GM23338 (cell line): Measurements from ENCODE around the gene DHRS4. TPM values are rescaled to one million over a fixed set of nuclear protein-coding genes. Genes with fewer than 3 reads are reported as not detected.
"Not testable (repeated sequence)": the region's sequence is repeated elsewhere in the genome, so short reads cannot be mapped to it uniquely, and the experiment has no call there.

Experiments used
- ATAC-seq: fragments of 200-7000 bp; cut with Tn5 transposase; 3 replicates; pipeline ENCODE4 v1.9.1; 2020
- DNase-seq: peaks from one replicate; pipeline ENCODE4 v3.0.0-alpha.2; 2015; ENCODE audit warnings: low spot score
- H2AFZ ChIP-seq: fragments of 200-600 bp; sonication (generic); 2 replicates; pipeline ENCODE4 v1.8.0; 2016; ENCODE audit warnings: antibody characterized with exemption, mild to moderate bottlenecking, moderate library complexity
- H3F3A ChIP-seq: fragments of 200-600 bp; sonication (generic); replicated peaks from 2 replicates; pipeline ENCODE4 v1.8.0; 2017; ENCODE audit warnings: antibody characterized with exemption, mixed run types, low read depth
- H3K27ac ChIP-seq: fragments of 200-600 bp; sonication (generic); 2 replicates; pipeline ENCODE4 v1.6.1; 2016; ENCODE audit warnings: low read depth
- H3K27me3 ChIP-seq: fragments of 200-600 bp; sonication (generic); 2 replicates; pipeline ENCODE4 v1.8.0; 2016; ENCODE audit warnings: mild to moderate bottlenecking, mixed run types, moderate library complexity; ENCODE audit not compliant: insufficient read depth
- H3K36me3 ChIP-seq: fragments of 200-600 bp; sonication (generic); 2 replicates; pipeline ENCODE4 v1.8.0; 2016; ENCODE audit warnings: mild to moderate bottlenecking; ENCODE audit not compliant: insufficient read depth
- H3K4me1 ChIP-seq: fragments of 200-600 bp; sonication (generic); 2 replicates; pipeline ENCODE4 v1.8.0; 2016; ENCODE audit warnings: mild to moderate bottlenecking, moderate library complexity; ENCODE audit not compliant: insufficient read depth
- H3K4me2 ChIP-seq: fragments of 200-600 bp; sonication (generic); 2 replicates; pipeline ENCODE4 v1.7.1; 2017; ENCODE audit warnings: mixed run types
- H3K4me3 ChIP-seq: fragments of 200-600 bp; sonication (generic); 2 replicates; pipeline ENCODE4 v1.6.1; 2016; ENCODE audit warnings: mixed run types
- H3K79me2 ChIP-seq: fragments of 200-600 bp; sonication (generic); replicated peaks from 2 replicates; pipeline ENCODE4 v1.8.0; 2017; ENCODE audit warnings: mild to moderate bottlenecking; ENCODE audit not compliant: insufficient read depth
- H3K9me2 ChIP-seq: fragments of 200-600 bp; sonication (generic); 2 replicates; pipeline ENCODE4 v1.8.0; 2017; ENCODE audit not compliant: insufficient read depth
- H4K20me1 ChIP-seq: fragments of 200-600 bp; sonication (generic); replicated peaks from 2 replicates; pipeline ENCODE4 v1.8.0; 2017; ENCODE audit warnings: mild to moderate bottlenecking; ENCODE audit not compliant: insufficient read depth
- H3K27ac Mint-ChIP-seq: 2 replicates; pipeline ENCODE4 v1.8.0; 2020; ENCODE audit warnings: inconsistent platforms, mild to moderate bottlenecking, moderate library complexity, mixed read lengths
- H3K27me3 Mint-ChIP-seq: 3 replicates; pipeline ENCODE4 v1.8.0; 2022; ENCODE audit warnings: low read depth, mild to moderate bottlenecking, moderate library complexity, mixed read lengths, inconsistent platforms; ENCODE audit not compliant: insufficient read depth, poor library complexity
- H3K36me3 Mint-ChIP-seq: 3 replicates; pipeline ENCODE4 v1.8.0; 2021; ENCODE audit warnings: low read depth, mild to moderate bottlenecking, inconsistent platforms, moderate library complexity, mixed read lengths
- H3K4me1 Mint-ChIP-seq: 3 replicates; pipeline ENCODE4 v1.8.0; 2020; ENCODE audit warnings: mild to moderate bottlenecking, inconsistent platforms, mixed read lengths
- H3K4me3 Mint-ChIP-seq: 3 replicates; pipeline ENCODE4 v1.8.0; 2021; ENCODE audit warnings: moderate library complexity, mild to moderate bottlenecking, inconsistent platforms, mixed read lengths
- H3K9me3 Mint-ChIP-seq: 3 replicates; pipeline ENCODE4 v1.8.0; 2020; ENCODE audit warnings: moderate library complexity, mild to moderate bottlenecking, inconsistent platforms, mixed read lengths
- CREB1 ChIP-seq: fragments of 250-450 bp; sonication (Bioruptor Pico); IDR thresholded peaks from 2 replicates; pipeline ENCODE4 v1.5.0; 2020; ENCODE audit warnings: low read depth, mild to moderate bottlenecking, moderate library complexity
- EZH2 ChIP-seq: fragments of 200-600 bp; sonication (generic); IDR thresholded peaks from one replicate; pipeline ENCODE4 v1.8.0; 2017; ENCODE audit warnings: antibody characterized with exemption, mild to moderate bottlenecking, low read depth; ENCODE audit not compliant: unreplicated experiment
- JUNB ChIP-seq: IDR thresholded peaks from one replicate; pipeline ENCODE4 v1.6.1; 2016; ENCODE audit warnings: antibody characterized with exemption; ENCODE audit not compliant: unreplicated experiment
- NANOG ChIP-seq: IDR thresholded peaks from 2 replicates; pipeline ENCODE4 v1.6.1; 2016; ENCODE audit warnings: antibody characterized with exemption, borderline replicate concordance
- POLR2AphosphoS5 ChIP-seq: IDR thresholded peaks from 2 replicates; pipeline ENCODE4 v1.6.1; 2016; ENCODE audit warnings: antibody characterized with exemption, low read depth
- REST ChIP-seq: IDR thresholded peaks from one replicate; pipeline ENCODE4 v1.6.1; 2018; ENCODE audit warnings: antibody characterized with exemption; ENCODE audit not compliant: unreplicated experiment
- STAT1 ChIP-seq: IDR thresholded peaks from one replicate; pipeline ENCODE4 v1.6.1; 2016; ENCODE audit warnings: antibody characterized with exemption; ENCODE audit not compliant: unreplicated experiment
- ZNF462 ChIP-seq: fragments of 250-450 bp; sonication (Bioruptor Pico); IDR thresholded peaks from 2 replicates; pipeline ENCODE4 v1.5.0; 2020; ENCODE audit warnings: mild to moderate bottlenecking, moderate library complexity
- polyA plus RNA-seq: library from polyadenylated mRNA; unstranded; fragments of >200 nt; fragmentation: Nextera tagmentation; extraction: Ambion mirVana; gene quantifications from 2 replicates; pipeline ENCODE4 v1.2.1, GENCODE V29; 2016
- total RNA-seq: library from RNA; depleted of rRNA; stranded (reverse); fragments of >200 nt; shearing (Covaris generic); gene quantifications from 2 replicates; pipeline ENCODE4 v1.2.3, GENCODE V29; 2014
- TF ChIP-seq, protein P1 (sequence below): IDR thresholded peaks from 2 replicates; pipeline ENCODE4 v1.6.1; 2016; ENCODE audit warnings: antibody characterized with exemption
- TF ChIP-seq, protein P2 (sequence below), 2 experiments: fragments of 200-600 bp in 1 of 2; sonication (generic) in 1 of 2; conservative IDR thresholded peaks; 2 replicates each; pipeline versions ENCODE4 v1.5.1 to v1.6.1; 2016 to 2017; ENCODE audit warnings: antibody characterized with exemption in 2 of 2, low read depth in 2 of 2, mild to moderate bottlenecking in 2 of 2, moderate library complexity in 1 of 2

The DHRS4 gene
- total and polyA plus RNA-seq, 2 experiments from 2014 or later = 16.6 to 18.4 TPM

GRCh38 chr14:23950411-23951135 is 3.0 kb upstream of the DHRS4 start:
- Mint-ChIP-seq H3K4me1 (peaks cover 26% of the 10 kb centered on the region), H3K36me3 (peaks cover 3% of the 10 kb centered on the region; the same call in 2 of the 3 replicates), H3K27ac (no peak overlapping the region), H3K9me3 (peaks cover 8% of the 10 kb centered on the region), H3K4me3 (no peak overlapping the region), H3K27me3 (peaks cover 15% of the 10 kb centered on the region)
- no peak overlapping the region for H3K4me3 ChIP-seq
- H3K27ac ChIP-seq = no peak overlapping the region
- TF ChIP-seq POLR2AphosphoS5 (no peak), REST (no peak), JUNB (no peak), CREB1 (no peak), ZNF462 (CRISPR knock-in tag) (no peak), STAT1 (no peak), EZH2 (no peak), NANOG (no peak)
- TF ChIP-seq, protein P1, sequence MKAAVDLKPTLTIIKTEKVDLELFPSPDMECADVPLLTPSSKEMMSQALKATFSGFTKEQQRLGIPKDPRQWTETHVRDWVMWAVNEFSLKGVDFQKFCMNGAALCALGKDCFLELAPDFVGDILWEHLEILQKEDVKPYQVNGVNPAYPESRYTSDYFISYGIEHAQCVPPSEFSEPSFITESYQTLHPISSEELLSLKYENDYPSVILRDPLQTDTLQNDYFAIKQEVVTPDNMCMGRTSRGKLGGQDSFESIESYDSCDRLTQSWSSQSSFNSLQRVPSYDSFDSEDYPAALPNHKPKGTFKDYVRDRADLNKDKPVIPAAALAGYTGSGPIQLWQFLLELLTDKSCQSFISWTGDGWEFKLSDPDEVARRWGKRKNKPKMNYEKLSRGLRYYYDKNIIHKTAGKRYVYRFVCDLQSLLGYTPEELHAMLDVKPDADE = no peak
- TF ChIP-seq, protein P2, sequence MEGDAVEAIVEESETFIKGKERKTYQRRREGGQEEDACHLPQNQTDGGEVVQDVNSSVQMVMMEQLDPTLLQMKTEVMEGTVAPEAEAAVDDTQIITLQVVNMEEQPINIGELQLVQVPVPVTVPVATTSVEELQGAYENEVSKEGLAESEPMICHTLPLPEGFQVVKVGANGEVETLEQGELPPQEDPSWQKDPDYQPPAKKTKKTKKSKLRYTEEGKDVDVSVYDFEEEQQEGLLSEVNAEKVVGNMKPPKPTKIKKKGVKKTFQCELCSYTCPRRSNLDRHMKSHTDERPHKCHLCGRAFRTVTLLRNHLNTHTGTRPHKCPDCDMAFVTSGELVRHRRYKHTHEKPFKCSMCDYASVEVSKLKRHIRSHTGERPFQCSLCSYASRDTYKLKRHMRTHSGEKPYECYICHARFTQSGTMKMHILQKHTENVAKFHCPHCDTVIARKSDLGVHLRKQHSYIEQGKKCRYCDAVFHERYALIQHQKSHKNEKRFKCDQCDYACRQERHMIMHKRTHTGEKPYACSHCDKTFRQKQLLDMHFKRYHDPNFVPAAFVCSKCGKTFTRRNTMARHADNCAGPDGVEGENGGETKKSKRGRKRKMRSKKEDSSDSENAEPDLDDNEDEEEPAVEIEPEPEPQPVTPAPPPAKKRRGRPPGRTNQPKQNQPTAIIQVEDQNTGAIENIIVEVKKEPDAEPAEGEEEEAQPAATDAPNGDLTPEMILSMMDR (conservative IDR thresholded peaks at IDR 0.05; ENCODE audit: low read depth in 2 of 2) = no peak
- H2AFZ ChIP-seq = no peak overlapping the region
- no peaks in the 10 kb centered on the region for H3K27me3 ChIP-seq
- no peaks in the 10 kb centered on the region for H3K36me3 ChIP-seq
- H3K4me2 ChIP-seq = no peak overlapping the region
- no peaks in the 10 kb centered on the region for H4K20me1 ChIP-seq
- no peaks in the 10 kb centered on the region for H3F3A ChIP-seq
- H3K79me2 ChIP-seq = no peaks in the 10 kb centered on the region
- no peak for DNase-seq
- peaks cover 11% of the 10 kb centered on the region; the same call in 1 of the 2 replicates for H3K4me1 ChIP-seq
- no peak for ATAC-seq
- no peaks in the 10 kb centered on the region for H3K9me2 ChIP-seq

GRCh38 chr14:23951136-23951466 is 2.5 kb upstream of the DHRS4 start:
- H3K4me3 ChIP-seq, H2AFZ ChIP-seq, H3K27me3 ChIP-seq, H3F3A ChIP-seq, DNase-seq, H3K79me2 ChIP-seq, H4K20me1 ChIP-seq, H3K9me2 ChIP-seq, H3K4me3 Mint-ChIP-seq, H3K27ac ChIP-seq, ATAC-seq, H3K36me3 ChIP-seq, H3K27ac Mint-ChIP-seq, H3K9me3 Mint-ChIP-seq, H3K4me2 ChIP-seq, H3K36me3 Mint-ChIP-seq: not testable (repeated sequence)
- H3K4me1 ChIP-seq = peaks cover 11% of the 10 kb centered on the region; the same call in 1 of the 2 replicates
- Mint-ChIP-seq H3K4me1 (peaks cover 26% of the 10 kb centered on the region), H3K27me3 (peaks cover 15% of the 10 kb centered on the region)
